Measurements from ENCODE around the gene GDF3.

GDF3 gene

GRCh38 chr12:7667125-7667524 is 28.4 kb downstream of the GDF3 start:
- TF ChIP-seq, protein P1, sequence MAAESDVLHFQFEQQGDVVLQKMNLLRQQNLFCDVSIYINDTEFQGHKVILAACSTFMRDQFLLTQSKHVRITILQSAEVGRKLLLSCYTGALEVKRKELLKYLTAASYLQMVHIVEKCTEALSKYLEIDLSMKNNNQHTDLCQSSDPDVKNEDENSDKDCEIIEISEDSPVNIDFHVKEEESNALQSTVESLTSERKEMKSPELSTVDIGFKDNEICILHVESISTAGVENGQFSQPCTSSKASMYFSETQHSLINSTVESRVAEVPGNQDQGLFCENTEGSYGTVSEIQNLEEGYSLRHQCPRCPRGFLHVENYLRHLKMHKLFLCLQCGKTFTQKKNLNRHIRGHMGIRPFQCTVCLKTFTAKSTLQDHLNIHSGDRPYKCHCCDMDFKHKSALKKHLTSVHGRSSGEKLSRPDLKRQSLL (tag by site-specific recombination; IDR thresholded peaks at IDR 0.05): no peak
- peak; percentile 44 for TF ChIP-seq ZNF654 (tag by site-specific recombination; IDR thresholded peaks at IDR 0.05; ENCODE audit: low read depth)
- H3K36me3 ChIP-seq (ENCODE audit: control insufficient read depth in 2 of 2, insufficient read depth in 1 of 2, low read length in 2 of 2): no peaks in the 10 kb centered on the region
- no peaks in the 10 kb centered on the region for H3K9me3 ChIP-seq (ENCODE audit: control insufficient read depth, insufficient read depth, low read depth, low read length)
- no peak overlapping the region for H3K27ac ChIP-seq (ENCODE audit: extremely low read depth, low read depth, low read length)
- no peaks in the 10 kb centered on the region for H3K4me1 ChIP-seq (ENCODE audit: control insufficient read depth, insufficient read depth, low read length)
- ChIA-PET POLR2A (no interaction called here), CTCF (interaction anchor here (0.6 to 1.4 kb wide), 7 partner anchors 12 to 442 kb away, joined by 3 to 9 read pairs (median 4); no protein-coding TSS in a partner anchor)
- H3K4me3 ChIP-seq (ENCODE audit: low read depth, low read length): no peak overlapping the region

GRCh38 chr12:7666595-7666994 is 29.0 kb downstream of the GDF3 start:
- no peak for TF ChIP-seq ZSCAN30 (tag by site-specific recombination; IDR thresholded peaks at IDR 0.05)
- TF ChIP-seq MYNN (tag by site-specific recombination; IDR thresholded peaks at IDR 0.05; ENCODE audit: borderline replicate concordance): no peak
- no peak for TF ChIP-seq KLF10 (tag by site-specific recombination; IDR thresholded peaks at IDR 0.05)
- TF ChIP-seq ZNF791 (tag by site-specific recombination; IDR thresholded peaks at IDR 0.05): no peak
- TF ChIP-seq ZBTB17 (tag by site-specific recombination; IDR thresholded peaks at IDR 0.05): no peak
- no peak for TF ChIP-seq ZNF292 (tag by site-specific recombination; IDR thresholded peaks at IDR 0.05; ENCODE audit: borderline replicate concordance, low read depth)
- TF ChIP-seq ZNF677 (tag by site-specific recombination; IDR thresholded peaks at IDR 0.05): no peak
- TF ChIP-seq, protein P2, sequence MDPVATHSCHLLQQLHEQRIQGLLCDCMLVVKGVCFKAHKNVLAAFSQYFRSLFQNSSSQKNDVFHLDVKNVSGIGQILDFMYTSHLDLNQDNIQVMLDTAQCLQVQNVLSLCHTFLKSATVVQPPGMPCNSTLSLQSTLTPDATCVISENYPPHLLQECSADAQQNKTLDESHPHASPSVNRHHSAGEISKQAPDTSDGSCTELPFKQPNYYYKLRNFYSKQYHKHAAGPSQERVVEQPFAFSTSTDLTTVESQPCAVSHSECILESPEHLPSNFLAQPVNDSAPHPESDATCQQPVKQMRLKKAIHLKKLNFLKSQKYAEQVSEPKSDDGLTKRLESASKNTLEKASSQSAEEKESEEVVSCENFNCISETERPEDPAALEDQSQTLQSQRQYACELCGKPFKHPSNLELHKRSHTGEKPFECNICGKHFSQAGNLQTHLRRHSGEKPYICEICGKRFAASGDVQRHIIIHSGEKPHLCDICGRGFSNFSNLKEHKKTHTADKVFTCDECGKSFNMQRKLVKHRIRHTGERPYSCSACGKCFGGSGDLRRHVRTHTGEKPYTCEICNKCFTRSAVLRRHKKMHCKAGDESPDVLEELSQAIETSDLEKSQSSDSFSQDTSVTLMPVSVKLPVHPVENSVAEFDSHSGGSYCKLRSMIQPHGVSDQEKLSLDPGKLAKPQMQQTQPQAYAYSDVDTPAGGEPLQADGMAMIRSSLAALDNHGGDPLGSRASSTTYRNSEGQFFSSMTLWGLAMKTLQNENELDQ (tag by site-specific recombination; IDR thresholded peaks at IDR 0.05; ENCODE audit: low read depth): no peak
- no peak overlapping the region for H3K4me3 ChIP-seq (ENCODE audit: low read depth, low read length)
- no peaks in the 10 kb centered on the region for H3K9me3 ChIP-seq (ENCODE audit: control insufficient read depth, insufficient read depth, low read depth, low read length)
- H3K27ac ChIP-seq (ENCODE audit: extremely low read depth, low read depth, low read length): no peak overlapping the region
- CTCF ChIA-PET: interaction anchor here (0.6 to 1.4 kb wide), 7 partner anchors 14 to 443 kb away, joined by 3 to 9 read pairs (median 4); no protein-coding TSS in a partner anchor
- H3K4me1 ChIP-seq (ENCODE audit: control insufficient read depth, insufficient read depth, low read length): no peaks in the 10 kb centered on the region
- no peaks in the 10 kb centered on the region for H3K36me3 ChIP-seq (ENCODE audit: control insufficient read depth in 2 of 2, insufficient read depth in 1 of 2, low read length in 2 of 2)
- POLR2A ChIA-PET: no interaction called here

DNA sequence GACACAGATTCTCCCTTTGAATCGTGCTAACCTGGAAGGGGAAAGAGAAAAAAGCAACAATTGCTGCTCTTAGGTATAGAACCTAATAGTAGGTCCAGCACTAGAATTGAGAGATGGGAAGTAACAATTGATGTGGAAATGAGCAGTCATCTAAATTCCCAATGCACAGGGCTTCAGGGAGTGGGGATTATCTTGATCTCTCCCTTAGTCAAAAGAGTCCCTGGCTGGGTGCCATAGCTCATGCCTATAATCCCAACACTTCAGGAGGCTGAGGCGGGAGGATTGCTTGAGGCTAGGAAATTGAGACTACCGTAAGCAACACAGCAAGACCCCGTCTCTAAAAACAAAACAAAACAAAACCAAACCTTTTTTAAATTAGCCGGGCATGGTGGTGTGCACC is 33.8 kb downstream of the GDF3 start:
- Histone ChIP-seq H3K4me3 (ENCODE audit: low read depth, low read length) (no peak overlapping the region), H3K27ac (ENCODE audit: extremely low read depth, low read depth, low read length) (no peak overlapping the region), H3K9me3 (ENCODE audit: control insufficient read depth, insufficient read depth, low read depth, low read length) (no peaks in the 10 kb centered on the region), H3K36me3 (ENCODE audit: control insufficient read depth in 2 of 2, insufficient read depth in 1 of 2, low read length in 2 of 2) (no peaks in the 10 kb centered on the region), H3K4me1 (ENCODE audit: control insufficient read depth, insufficient read depth, low read length) (no peaks in the 10 kb centered on the region)
- no peak for TF ChIP-seq SP3 (tag by site-specific recombination; IDR thresholded peaks at IDR 0.05)
- peak; percentile 40; the same call in 1 of the 2 replicates for TF ChIP-seq FEZF1 (tag by site-specific recombination; IDR thresholded peaks at IDR 0.05)
- no peak for TF ChIP-seq GLIS1 (tag by site-specific recombination; IDR thresholded peaks at IDR 0.05)
- TF ChIP-seq ZNF335 (tag by site-specific recombination; conservative IDR thresholded peaks at IDR 0.05): no peak
- TF ChIP-seq ZNF10 (tag by site-specific recombination; IDR thresholded peaks at IDR 0.05): no peak
- TF ChIP-seq TCF7L2 (IDR thresholded peaks at IDR 0.05; ENCODE audit: borderline replicate concordance, low read depth, low read length): no peak
- ChIA-PET POLR2A (no interaction called here), CTCF (interaction anchor here (0.7 to 1.0 kb wide), 2 partner anchors 9 to 173 kb away, joined by 3 to 4 read pairs; no protein-coding TSS in a partner anchor)

DNA sequence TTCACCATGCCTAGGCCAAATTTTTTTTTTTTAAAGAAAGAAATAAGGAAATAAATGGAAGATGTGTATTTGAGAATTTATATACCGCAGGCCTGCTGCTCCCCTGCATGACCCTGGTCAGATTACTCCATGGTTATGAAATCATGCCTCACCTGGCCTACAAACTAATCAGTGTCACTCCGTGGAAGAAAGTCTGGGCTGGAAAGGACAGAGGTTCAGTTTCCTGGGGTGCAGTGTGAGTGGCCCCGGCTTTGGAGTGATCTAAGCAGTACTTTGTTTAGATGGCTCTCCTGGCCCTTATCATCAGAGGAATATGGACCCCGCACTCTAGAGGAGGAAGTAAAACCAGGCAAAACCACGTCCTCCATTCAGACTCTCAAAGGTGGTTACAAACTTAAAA is 39.5 kb downstream of the GDF3 start:
- H3K27ac ChIP-seq (ENCODE audit: extremely low read depth, low read depth, low read length): no peak overlapping the region
- no peaks in the 10 kb centered on the region for H3K36me3 ChIP-seq (ENCODE audit: control insufficient read depth in 2 of 2, insufficient read depth in 1 of 2, low read length in 2 of 2)
- no peak overlapping the region for H3K4me3 ChIP-seq (ENCODE audit: low read depth, low read length)
- TF ChIP-seq ZNF549 (tag by site-specific recombination; IDR thresholded peaks at IDR 0.05): no peak
- TF ChIP-seq GFI1B (tag by site-specific recombination; IDR thresholded peaks at IDR 0.05): no peak
- no peak for TF ChIP-seq ZNF169 (tag by site-specific recombination; IDR thresholded peaks at IDR 0.05)
- TF ChIP-seq ZNF362 (tag by site-specific recombination; IDR thresholded peaks at IDR 0.05): no peak
- no peaks in the 10 kb centered on the region for H3K9me3 ChIP-seq (ENCODE audit: control insufficient read depth, insufficient read depth, low read depth, low read length)
- ChIA-PET POLR2A (no interaction called here), CTCF (no interaction called here)
- no peaks in the 10 kb centered on the region for H3K4me1 ChIP-seq (ENCODE audit: control insufficient read depth, insufficient read depth, low read length)

Data from HEK293 (cell line).